Fibroblast of the aortic adventitia (primary cell): ENCODE data around the gene PRXL2C. TPM values are rescaled to one million over a fixed set of nuclear protein-coding genes. Genes with fewer than 3 reads are reported as not detected.
"Not testable (repeated sequence)": the region's sequence is repeated elsewhere in the genome, so short reads cannot be mapped to it uniquely, and the experiment has no call there.

Experiments used
- DNase-seq: peaks from one replicate; pipeline ENCODE4 v3.0.0-alpha.2; 2010; ENCODE audit warnings: low read depth
- H3K4me3 ChIP-seq: 2 replicates; pipeline ENCODE4 v1.5.1; 2011; ENCODE audit warnings: low read depth, mild to moderate bottlenecking, control low read depth, low read length, moderate library complexity
- CTCF ChIP-seq: IDR thresholded peaks from 2 replicates; pipeline ENCODE4 v1.5.1; 2011; ENCODE audit warnings: mild to moderate bottlenecking, low read length, control low read depth, inconsistent platforms; ENCODE audit not compliant: insufficient read depth
- total RNA-seq: library from RNA; depleted of rRNA; stranded (reverse); fragments of >200 nt; gene quantifications from 2 replicates; pipeline ENCODE4 v1.2.3, GENCODE V29; 2012; ENCODE audit warnings: low replicate concordance

The PRXL2C gene
- total RNA-seq, 1 donor = 40.0 TPM

- H3K4me3 ChIP-seq = no peak overlapping the region
- DNase-seq = no peak
- TF ChIP-seq CTCF = no peak
Measured at GRCh38 chr9:96680812-96681499, 25.8 kb upstream of the PRXL2C start.

GRCh38 chr9:96674906-96675538 lies 19.9 kb upstream of the PRXL2C start:
- peak; percentile 73 for DNase-seq
- TF ChIP-seq CTCF = no peak
- H3K4me3 ChIP-seq = no peak overlapping the region

GRCh38 chr9:96673786-96674185 lies 18.7 kb upstream of the PRXL2C start:
- not testable (repeated sequence) for DNase-seq, H3K4me3 ChIP-seq

GRCh38 chr9:96668868-96669534 lies 13.9 kb upstream of the PRXL2C start:
- H3K4me3 ChIP-seq = no peak overlapping the region
- TF ChIP-seq CTCF = no peak
- DNase-seq = no peak

- no peak for DNase-seq
- H3K4me3 ChIP-seq = no peak overlapping the region
- TF ChIP-seq CTCF = no peak
Measured at GRCh38 chr9:96667363-96667728, 12.2 kb upstream of the PRXL2C start.

GRCh38 chr9:96666653-96667362 lies 11.7 kb upstream of the PRXL2C start:
- H3K4me3 ChIP-seq = not testable (repeated sequence)
- DNase-seq = peak; percentile 91
- peak; percentile 74 for TF ChIP-seq CTCF

- no peak for DNase-seq
- no peak overlapping the region for H3K4me3 ChIP-seq
- no peak for TF ChIP-seq CTCF
Measured at GRCh38 chr9:96665789-96666188, 10.7 kb upstream of the PRXL2C start.
